ENCODE results near the gene ARHGAP11A.
"Not testable (repeated sequence)": the region's sequence is repeated elsewhere in the genome, so short reads cannot be mapped to it uniquely, and the experiment has no call there.

Gene ARHGAP11A, protein sequence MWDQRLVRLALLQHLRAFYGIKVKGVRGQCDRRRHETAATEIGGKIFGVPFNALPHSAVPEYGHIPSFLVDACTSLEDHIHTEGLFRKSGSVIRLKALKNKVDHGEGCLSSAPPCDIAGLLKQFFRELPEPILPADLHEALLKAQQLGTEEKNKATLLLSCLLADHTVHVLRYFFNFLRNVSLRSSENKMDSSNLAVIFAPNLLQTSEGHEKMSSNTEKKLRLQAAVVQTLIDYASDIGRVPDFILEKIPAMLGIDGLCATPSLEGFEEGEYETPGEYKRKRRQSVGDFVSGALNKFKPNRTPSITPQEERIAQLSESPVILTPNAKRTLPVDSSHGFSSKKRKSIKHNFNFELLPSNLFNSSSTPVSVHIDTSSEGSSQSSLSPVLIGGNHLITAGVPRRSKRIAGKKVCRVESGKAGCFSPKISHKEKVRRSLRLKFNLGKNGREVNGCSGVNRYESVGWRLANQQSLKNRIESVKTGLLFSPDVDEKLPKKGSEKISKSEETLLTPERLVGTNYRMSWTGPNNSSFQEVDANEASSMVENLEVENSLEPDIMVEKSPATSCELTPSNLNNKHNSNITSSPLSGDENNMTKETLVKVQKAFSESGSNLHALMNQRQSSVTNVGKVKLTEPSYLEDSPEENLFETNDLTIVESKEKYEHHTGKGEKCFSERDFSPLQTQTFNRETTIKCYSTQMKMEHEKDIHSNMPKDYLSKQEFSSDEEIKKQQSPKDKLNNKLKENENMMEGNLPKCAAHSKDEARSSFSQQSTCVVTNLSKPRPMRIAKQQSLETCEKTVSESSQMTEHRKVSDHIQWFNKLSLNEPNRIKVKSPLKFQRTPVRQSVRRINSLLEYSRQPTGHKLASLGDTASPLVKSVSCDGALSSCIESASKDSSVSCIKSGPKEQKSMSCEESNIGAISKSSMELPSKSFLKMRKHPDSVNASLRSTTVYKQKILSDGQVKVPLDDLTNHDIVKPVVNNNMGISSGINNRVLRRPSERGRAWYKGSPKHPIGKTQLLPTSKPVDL

DNA sequence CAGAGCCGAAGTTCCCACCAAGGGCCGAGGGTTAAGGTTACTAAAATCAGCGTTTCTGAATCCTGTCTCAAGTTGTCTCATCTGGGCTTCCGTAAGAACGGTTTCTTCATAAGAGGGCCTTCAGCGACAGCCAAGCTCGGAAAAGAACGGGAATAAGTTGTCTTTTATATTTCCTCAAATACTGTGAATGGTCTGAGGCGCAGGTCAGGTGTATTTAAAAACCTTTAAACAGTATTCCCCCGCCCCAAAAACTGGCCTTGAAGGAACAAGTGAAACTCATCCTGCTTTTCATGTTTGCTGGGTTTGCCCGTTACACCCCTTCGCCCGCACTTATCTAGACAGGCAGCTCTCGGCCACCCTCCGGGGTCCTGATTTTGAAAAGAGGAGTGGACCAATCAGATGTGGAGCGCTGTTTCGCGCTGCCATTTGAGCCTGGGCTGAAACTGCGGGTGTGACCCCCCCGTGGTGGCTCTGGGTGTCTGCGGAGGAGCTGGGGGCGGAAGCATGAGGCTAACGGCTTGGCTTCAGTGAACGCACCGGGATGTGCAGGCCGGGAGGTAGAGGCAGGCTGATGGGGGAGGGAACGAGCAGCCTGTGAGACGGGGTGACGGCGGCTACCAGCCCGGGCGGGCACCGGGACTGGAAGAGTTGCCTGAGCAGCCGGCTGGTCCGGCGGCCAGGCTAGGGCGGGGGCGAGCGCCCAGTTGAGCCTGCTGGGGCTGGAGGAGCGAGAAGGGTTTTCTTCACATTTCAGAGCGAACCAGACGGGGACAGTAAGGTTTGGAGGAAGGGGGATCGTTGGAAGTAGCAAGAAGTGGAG, at the start of gene ARHGAP11A:
ARHGAP11A (plus strand) TSS at position 454 of the 820 bp plus-strand sequence. CDS start 708 bp downstream, outside the sequence.
- CTCF ChIA-PET: not testable (repeated sequence)
- POLR2A ChIA-PET: interaction anchor here (0.7 to 1.0 kb wide), 2 partner anchors 1989 kb away, joined by 5 to 6 read pairs; partner anchors contain the start of gene ARHGAP11B
- DNase-seq (ENCODE audit: extremely low spot score): peak; percentile 15

DNA sequence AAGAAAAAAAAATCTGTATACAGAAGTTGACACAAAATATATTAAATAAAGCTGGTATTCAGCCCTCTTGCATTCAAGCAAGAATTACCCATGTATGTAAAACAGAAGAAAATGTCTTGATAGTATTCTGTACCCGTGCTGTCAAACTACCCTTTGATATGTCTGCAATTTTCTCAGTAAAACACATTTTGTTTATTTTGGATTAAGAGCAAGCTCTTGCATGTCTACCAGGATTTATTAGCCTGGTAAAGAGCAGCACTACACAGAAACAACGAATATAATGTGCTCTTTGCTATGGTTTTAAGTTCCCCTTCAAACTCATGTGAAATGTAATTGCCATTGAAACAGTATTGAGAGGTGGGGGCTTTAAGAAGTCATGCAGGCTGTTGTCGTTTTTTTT, 46.3 kb upstream of the ARHGAP11A start:
- DNase-seq (ENCODE audit: extremely low spot score); POLR2A ChIA-PET; CTCF ChIA-PET: not testable (repeated sequence)

GRCh38 chr15:32578482-32578881, 36.8 kb upstream of the ARHGAP11A start:
- POLR2A ChIA-PET; DNase-seq (ENCODE audit: extremely low spot score); CTCF ChIA-PET: not testable (repeated sequence)

- DNase-seq (ENCODE audit: extremely low spot score); POLR2A ChIA-PET; CTCF ChIA-PET: not testable (repeated sequence)
Observed at GRCh38 chr15:32585844-32586243, 29.5 kb upstream of the ARHGAP11A start.

DNA sequence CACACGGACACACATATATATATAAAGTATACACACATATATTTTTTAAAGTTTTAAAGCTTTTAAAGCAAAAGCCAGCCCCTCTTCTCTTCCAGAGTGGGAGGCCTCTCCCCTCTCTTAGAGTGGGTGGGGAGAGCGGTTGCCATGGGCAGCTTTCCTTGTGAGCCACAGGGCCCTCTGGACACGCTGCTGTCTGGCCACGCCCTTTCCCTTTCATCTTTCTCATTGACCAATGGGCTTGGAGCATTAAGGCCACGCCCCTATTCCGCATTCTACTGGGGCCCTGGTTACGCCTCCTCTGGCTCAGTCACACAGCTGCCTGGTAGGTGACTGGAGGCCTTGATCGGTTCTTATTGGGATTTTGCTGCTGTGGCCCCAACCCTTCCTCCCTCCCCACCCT, 22.2 kb upstream of the ARHGAP11A start, which contains the start of gene GOLGA8N:
GOLGA8N (plus strand) TSS at position 306 of the 400 bp plus-strand sequence.
- POLR2A ChIA-PET; CTCF ChIA-PET; DNase-seq (ENCODE audit: extremely low spot score): not testable (repeated sequence)

- POLR2A ChIA-PET, CTCF ChIA-PET: not testable (repeated sequence)
Observed at GRCh38 chr15:32609518-32609917, 5.8 kb upstream of the ARHGAP11A start.

GRCh38 chr15:32610719-32611118, 4.6 kb upstream of the ARHGAP11A start:
- DNase-seq (ENCODE audit: extremely low spot score); CTCF ChIA-PET; POLR2A ChIA-PET: not testable (repeated sequence)

More at GRCh38 chr15:32609518-32609917, 5.8 kb upstream of the ARHGAP11A start:
- DNase-seq (ENCODE audit: extremely low spot score): not testable (repeated sequence)

GRCh38 chr15:32614712-32615050, 623 bp upstream of the ARHGAP11A start:
- POLR2A ChIA-PET: interaction anchor here (1.0 kb wide), 1 partner anchor 1989 kb away, joined by 6 read pairs; the partner anchor contains the start of gene ARHGAP11B
- CTCF ChIA-PET; DNase-seq (ENCODE audit: extremely low spot score): not testable (repeated sequence)

DNA sequence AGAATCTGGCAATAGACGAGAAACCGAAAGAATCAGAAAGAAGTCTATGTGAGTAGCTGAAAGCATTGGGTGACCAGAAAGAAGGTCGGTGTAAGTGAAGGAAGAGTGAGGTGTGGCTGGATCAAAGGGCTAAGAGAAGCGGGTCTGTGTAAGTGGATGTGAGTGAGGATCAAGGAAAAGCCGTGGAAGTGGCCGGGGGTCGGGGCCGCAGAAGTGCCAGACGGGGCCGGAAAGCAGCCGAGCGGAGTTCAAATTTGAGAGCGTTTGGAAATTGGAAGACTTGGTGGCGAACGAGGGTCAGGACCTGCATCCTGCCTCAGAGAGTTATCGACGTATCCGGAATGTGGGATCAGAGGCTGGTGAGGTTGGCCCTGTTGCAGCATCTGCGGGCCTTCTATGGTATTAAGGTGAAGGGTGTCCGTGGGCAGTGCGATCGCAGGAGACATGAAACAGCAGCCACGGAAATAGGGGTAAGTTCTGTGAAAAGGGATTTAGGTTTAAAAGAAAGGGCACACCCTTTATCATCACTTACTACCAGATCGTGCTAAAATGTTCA, 645 bp downstream of the ARHGAP11A start:
- DNase-seq (ENCODE audit: extremely low spot score); CTCF ChIA-PET: not testable (repeated sequence)
- POLR2A ChIA-PET: interaction anchor here (0.7 kb wide), 1 partner anchor 1990 kb away, joined by 5 read pairs; the partner anchor contains the start of gene ARHGAP11B

GRCh38 chr15:32636410-32636809, 21.1 kb downstream of the ARHGAP11A start:
- POLR2A ChIA-PET: no interaction called here
- no peak for TF ChIP-seq PKNOX1 (IDR thresholded peaks at IDR 0.05)
- TF ChIP-seq CTBP1 (IDR thresholded peaks at IDR 0.05; ENCODE audit: borderline replicate concordance): no peak
- no peak for TF ChIP-seq TARDBP (IDR thresholded peaks at IDR 0.05)
- no peak for TF ChIP-seq HDGF (IDR thresholded peaks at IDR 0.05; ENCODE audit: borderline replicate concordance)
- no peak for TF ChIP-seq ARNT (IDR thresholded peaks at IDR 0.05)
- TF ChIP-seq SP1 (IDR thresholded peaks at IDR 0.05): no peak
- TF ChIP-seq L3MBTL2 (conservative IDR thresholded peaks at IDR 0.05): no peak
- TF ChIP-seq SUZ12 (IDR thresholded peaks at IDR 0.05): no peak
- no peak for TF ChIP-seq FOXA1 (IDR thresholded peaks at IDR 0.05)
- TF ChIP-seq BHLHE40 (IDR thresholded peaks at IDR 0.05; ENCODE audit: borderline replicate concordance): no peak
- TF ChIP-seq FOXM1 (IDR thresholded peaks at IDR 0.05; ENCODE audit: borderline replicate concordance): no peak
- CTCF ChIA-PET: no interaction called here
- DNase-seq (ENCODE audit: extremely low spot score): no peak
